Lower leg skin (tissue), 3 donors: Measurements from ENCODE around the gene OR6C74.

Experiments used
- POLR2A ChIP-seq, 2 donors: fragments of 450-650 bp; IDR thresholded peaks; one replicate each; pipeline ENCODE4 v1.6.1; 2016 to 2017; ENCODE audit warnings: antibody characterized with exemption in 2 of 2, mild to moderate bottlenecking in 1 of 2, moderate library complexity in 1 of 2
- TF ChIP-seq, protein P1 (sequence below), 3 donors: fragments of 450-650 bp; IDR thresholded peaks; one replicate each; pipeline ENCODE4 v1.5.1; 2016; ENCODE audit warnings: antibody characterized with exemption in 3 of 3, mild to moderate bottlenecking in 3 of 3, moderate library complexity in 2 of 3

GRCh38 chr12:55220725-55221124 is 23.7 kb upstream of the OR6C74 start, which contains the start of gene OR10A7:
- no peak for TF ChIP-seq POLR2A (IDR thresholded peaks at IDR 0.05)
- TF ChIP-seq, protein P1, sequence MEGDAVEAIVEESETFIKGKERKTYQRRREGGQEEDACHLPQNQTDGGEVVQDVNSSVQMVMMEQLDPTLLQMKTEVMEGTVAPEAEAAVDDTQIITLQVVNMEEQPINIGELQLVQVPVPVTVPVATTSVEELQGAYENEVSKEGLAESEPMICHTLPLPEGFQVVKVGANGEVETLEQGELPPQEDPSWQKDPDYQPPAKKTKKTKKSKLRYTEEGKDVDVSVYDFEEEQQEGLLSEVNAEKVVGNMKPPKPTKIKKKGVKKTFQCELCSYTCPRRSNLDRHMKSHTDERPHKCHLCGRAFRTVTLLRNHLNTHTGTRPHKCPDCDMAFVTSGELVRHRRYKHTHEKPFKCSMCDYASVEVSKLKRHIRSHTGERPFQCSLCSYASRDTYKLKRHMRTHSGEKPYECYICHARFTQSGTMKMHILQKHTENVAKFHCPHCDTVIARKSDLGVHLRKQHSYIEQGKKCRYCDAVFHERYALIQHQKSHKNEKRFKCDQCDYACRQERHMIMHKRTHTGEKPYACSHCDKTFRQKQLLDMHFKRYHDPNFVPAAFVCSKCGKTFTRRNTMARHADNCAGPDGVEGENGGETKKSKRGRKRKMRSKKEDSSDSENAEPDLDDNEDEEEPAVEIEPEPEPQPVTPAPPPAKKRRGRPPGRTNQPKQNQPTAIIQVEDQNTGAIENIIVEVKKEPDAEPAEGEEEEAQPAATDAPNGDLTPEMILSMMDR (IDR thresholded peaks at IDR 0.05), result no peak
